IMR-90 (cell line): ENCODE results near the gene PPARD. TPM values are rescaled to one million over a fixed set of nuclear protein-coding genes. Genes with fewer than 3 reads are reported as not detected.

ENCODE experiments used
- ATAC-seq: fragments of 200-7000 bp; cut with Tn5 transposase; 2 replicates; pipeline ENCODE4 v1.9.1; 2020; ENCODE audit warnings: low read depth, mild to moderate bottlenecking, moderate library complexity
- BruUV-seq: library from RNA; stranded (reverse); fragments of 400-500 nt; replicated peaks from 2 replicates; lab custom pipeline; 2021; lab: Mats Ljungman, UMichigan
- CTCF ChIA-PET: fragments of 300-600 bp; formaldehyde crosslinking; extraction: SDS; loops from one replicate; lab custom pipeline; 2021; ENCODE audit warnings: antibody characterized with exemption; lab: Yijun Ruan, JAX
- POLR2A ChIA-PET: fragments of 300-600 bp; sonication (Branson Sonifier 250); formaldehyde crosslinking; loops from one replicate; lab custom pipeline; 2022; ENCODE audit warnings: antibody characterized with exemption; ENCODE audit not compliant: unreplicated experiment; lab: Charles Lee
- DNase-seq: peaks from one replicate; pipeline ENCODE4 v3.0.0; 2013
- H2AFZ ChIP-seq: replicated peaks from 2 replicates; pipeline ENCODE3; 2013; ENCODE audit warnings: low read length, mild to moderate bottlenecking; ENCODE audit not compliant: poor library complexity
- H2AK5ac ChIP-seq: 2 replicates; pipeline ENCODE4 v1.6.1; 2013; ENCODE audit warnings: low read depth, low read length, inconsistent platforms
- H2AK9ac ChIP-seq: replicated peaks from 2 replicates; pipeline ENCODE3; 2013; ENCODE audit warnings: mild to moderate bottlenecking, low read depth, low read length, moderate library complexity; ENCODE audit not compliant: poor library complexity
- H2BK120ac ChIP-seq: 2 replicates; pipeline ENCODE4 v1.6.1; 2013; ENCODE audit warnings: low read depth, low read length, inconsistent platforms
- H2BK15ac ChIP-seq: 3 replicates; pipeline ENCODE4 v1.6.1; 2013; ENCODE audit warnings: low read depth, low read length, inconsistent platforms
- H2BK20ac ChIP-seq: 2 replicates; pipeline ENCODE4 v1.6.1; 2013; ENCODE audit warnings: low read depth, mild to moderate bottlenecking, inconsistent platforms, low read length, moderate library complexity
- H2BK5ac ChIP-seq: 2 replicates; pipeline ENCODE4 v1.6.1; 2013; ENCODE audit warnings: mild to moderate bottlenecking, low read depth, low read length, inconsistent platforms; ENCODE audit not compliant: poor library complexity, severe bottlenecking
- H3K14ac ChIP-seq: replicated peaks from 2 replicates; pipeline ENCODE4 v1.6.1; 2013; ENCODE audit warnings: low read depth, low read length, inconsistent platforms
- H3K18ac ChIP-seq: 2 replicates; pipeline ENCODE4 v1.6.1; 2013; ENCODE audit warnings: low read depth, low read length, control low read depth
- H3K23ac ChIP-seq: 2 replicates; pipeline ENCODE4 v1.6.1; 2013; ENCODE audit warnings: low read depth, low read length, inconsistent platforms
- H3K27ac ChIP-seq: 2 replicates; pipeline ENCODE4 v1.5.1; 2013; ENCODE audit warnings: mild to moderate bottlenecking, control low read depth, low read length; ENCODE audit not compliant: insufficient read depth
- H3K27me3 ChIP-seq: 2 replicates; pipeline ENCODE4 v1.6.1; 2013; ENCODE audit warnings: low read length; ENCODE audit not compliant: control insufficient read depth, insufficient read depth
- H3K36me3 ChIP-seq: 2 replicates; pipeline ENCODE4 v1.6.1; 2013; ENCODE audit warnings: low read length, mixed read lengths; ENCODE audit not compliant: control insufficient read depth, insufficient read depth
- H3K4ac ChIP-seq: 2 replicates; pipeline ENCODE4 v1.6.1; 2013; ENCODE audit warnings: low read depth, low read length, inconsistent platforms
- H3K4me1 ChIP-seq: 2 replicates; pipeline ENCODE4 v1.6.1; 2013; ENCODE audit warnings: low read length, mixed read lengths; ENCODE audit not compliant: control insufficient read depth, insufficient read depth
- H3K4me2 ChIP-seq: 2 replicates; pipeline ENCODE4 v1.6.1; 2013; ENCODE audit warnings: low read depth, mild to moderate bottlenecking, control low read depth, low read length, moderate library complexity
- H3K4me3 ChIP-seq: 2 replicates; pipeline ENCODE4 v1.5.1; 2013; ENCODE audit warnings: low read depth, mild to moderate bottlenecking, control low read depth, low read length, moderate library complexity; ENCODE audit not compliant: insufficient read depth
- H3K56ac ChIP-seq: 2 replicates; pipeline ENCODE4 v1.6.1; 2013; ENCODE audit warnings: low read length, inconsistent platforms; ENCODE audit not compliant: insufficient read depth; ENCODE audit errors: extremely low read depth
- H3K79me1 ChIP-seq, 2 experiments: 2 replicates each; pipeline ENCODE4 v1.6.1; 2013; ENCODE audit warnings: low read length in 2 of 2, inconsistent platforms in 1 of 2, low read depth in 1 of 2
- H3K9ac ChIP-seq: 2 replicates; pipeline ENCODE4 v1.6.1; 2013; ENCODE audit warnings: low read depth, low read length, control low read depth
- H3K9me1 ChIP-seq: 2 replicates; pipeline ENCODE4 v1.6.1; 2013; ENCODE audit warnings: low read length, inconsistent platforms; ENCODE audit not compliant: insufficient read depth
- H3K9me3 ChIP-seq: 2 replicates; pipeline ENCODE4 v1.6.1; 2013; ENCODE audit warnings: low read length; ENCODE audit not compliant: control insufficient read depth, insufficient read depth
- H4K20me1 ChIP-seq: 2 replicates; pipeline ENCODE4 v1.6.1; 2013; ENCODE audit warnings: low read length, inconsistent platforms; ENCODE audit not compliant: insufficient read depth
- H4K5ac ChIP-seq: 2 replicates; pipeline ENCODE4 v1.6.1; 2013; ENCODE audit warnings: mild to moderate bottlenecking, low read depth, low read length, control low read depth
- H4K8ac ChIP-seq, 2 experiments: 2 replicates each; pipeline ENCODE4 v1.6.1; 2013; ENCODE audit warnings: low read depth in 2 of 2, low read length in 2 of 2, control low read depth in 1 of 2, inconsistent platforms in 1 of 2
- H4K91ac ChIP-seq: 2 replicates; pipeline ENCODE4 v1.6.1; 2013; ENCODE audit warnings: low read depth, low read length, inconsistent platforms; ENCODE audit not compliant: insufficient read depth
- BHLHE40 ChIP-seq: fragments of 150-350 bp; IDR thresholded peaks from 2 replicates; pipeline ENCODE4 v1.6.1; 2016; ENCODE audit warnings: mild to moderate bottlenecking, low read depth, low read length
- CEBPB ChIP-seq: IDR thresholded peaks from 2 replicates; pipeline ENCODE4 v1.6.1; 2012; ENCODE audit warnings: low read depth, low read length, improper control_type of control experiment
- CHD1 ChIP-seq: IDR thresholded peaks from 2 replicates; pipeline ENCODE4 v1.6.1; 2012; ENCODE audit warnings: low read depth, low read length, improper control_type of control experiment
- FOS ChIP-seq: fragments of 150-350 bp; IDR thresholded peaks from 2 replicates; pipeline ENCODE4 v1.6.1; 2016; ENCODE audit warnings: low read depth, low read length
- MAFK ChIP-seq: IDR thresholded peaks from 2 replicates; pipeline ENCODE4 v1.6.1; 2012; ENCODE audit warnings: low read depth, low read length, improper control_type of control experiment
- MXI1 ChIP-seq: IDR thresholded peaks from 2 replicates; pipeline ENCODE4 v1.6.1; 2012; ENCODE audit warnings: low read depth, mild to moderate bottlenecking, low read length, moderate library complexity, borderline replicate concordance
- NFE2L2 ChIP-seq: fragments of 150-350 bp; IDR thresholded peaks from 2 replicates; pipeline ENCODE4 v1.6.1; 2016; ENCODE audit warnings: low read depth, mild to moderate bottlenecking, low read length
- POLR2A ChIP-seq: IDR thresholded peaks from 2 replicates; pipeline ENCODE4 v1.6.1; 2012; ENCODE audit warnings: mild to moderate bottlenecking, low read depth, low read length
- RAD21 ChIP-seq: IDR thresholded peaks from 2 replicates; pipeline ENCODE4 v1.6.1; 2012; ENCODE audit warnings: low read length, improper control_type of control experiment
- RCOR1 ChIP-seq: IDR thresholded peaks from 2 replicates; pipeline ENCODE4 v1.6.1; 2012; ENCODE audit warnings: mild to moderate bottlenecking, low read length, improper control_type of control experiment; ENCODE audit not compliant: insufficient replicate concordance
- RFX5 ChIP-seq: IDR thresholded peaks from 2 replicates; pipeline ENCODE4 v1.8.0; 2012; ENCODE audit warnings: low read depth, mild to moderate bottlenecking, low read length, moderate library complexity
- SMC3 ChIP-seq: fragments of 150-350 bp; IDR thresholded peaks from 2 replicates; pipeline ENCODE4 v1.6.1; 2016; ENCODE audit warnings: low read depth, mild to moderate bottlenecking, antibody characterized with exemption, low read length, moderate library complexity
- WGBS, 2 experiments: methylation state at CpG; one replicate each; pipeline versions ENCODE4 v1.1.5 to v1.1.7; 2013; ENCODE audit warnings: missing lambda C conversion rate in 2 of 2; ENCODE audit not compliant: insufficient read length in 1 of 2; ENCODE audit errors: extremely low coverage in 2 of 2; 5-methylcytosine and 5-hydroxymethylcytosine counted together
- dilution Hi-C: fragments of 300-500 bp; cut with HindIII; formaldehyde crosslinking; loops from one replicate; pipeline ENCODE4 v1.14.3; 2018; ENCODE audit warnings: low sequenced_read_pairs; ENCODE audit not compliant: unreplicated experiment
- in situ Hi-C: fragments of 300-500 bp; cut with MboI; formaldehyde crosslinking; loops from 3 replicates; pipeline ENCODE4 v1.14.3; 2019; ENCODE audit warnings: low sequenced_read_pairs, inconsistent platforms, mixed read lengths
- intact Hi-C: fragments of 100-400 bp; cut with micrococcal nuclease; formaldehyde crosslinking; loops from 2 replicates; pipeline ENCODE4 v1.10.0; 2022
- polyA plus RNA-seq, 3 experiments: library from polyadenylated mRNA; depleted of rRNA; stranded (reverse); fragments of >200 nt; gene quantifications; 2 replicates each; pipeline ENCODE4 v1.2.3, GENCODE V29; 2012; ENCODE audit warnings: low replicate concordance in 1 of 3
- total RNA-seq: library from RNA; depleted of rRNA; stranded (reverse); fragments of >200 nt; gene quantifications from 2 replicates; pipeline ENCODE4 v1.2.3, GENCODE V29; 2012
- TF ChIP-seq, protein P1 (sequence below): fragments of 150-350 bp; IDR thresholded peaks from 2 replicates; pipeline ENCODE4 v1.6.1; 2017; ENCODE audit warnings: mild to moderate bottlenecking, antibody characterized with exemption, low read length, low read depth
- TF ChIP-seq, protein P2 (sequence below): fragments of 150-350 bp; IDR thresholded peaks from 2 replicates; pipeline ENCODE4 v1.6.1; 2016; ENCODE audit warnings: low read depth, mild to moderate bottlenecking, low read length, moderate library complexity, borderline replicate concordance

PPARD gene
- total and polyA plus RNA-seq, 2 of the 4 experiments (the other 2 are of a cell fraction): 10.4 to 69.0 TPM

DNA sequence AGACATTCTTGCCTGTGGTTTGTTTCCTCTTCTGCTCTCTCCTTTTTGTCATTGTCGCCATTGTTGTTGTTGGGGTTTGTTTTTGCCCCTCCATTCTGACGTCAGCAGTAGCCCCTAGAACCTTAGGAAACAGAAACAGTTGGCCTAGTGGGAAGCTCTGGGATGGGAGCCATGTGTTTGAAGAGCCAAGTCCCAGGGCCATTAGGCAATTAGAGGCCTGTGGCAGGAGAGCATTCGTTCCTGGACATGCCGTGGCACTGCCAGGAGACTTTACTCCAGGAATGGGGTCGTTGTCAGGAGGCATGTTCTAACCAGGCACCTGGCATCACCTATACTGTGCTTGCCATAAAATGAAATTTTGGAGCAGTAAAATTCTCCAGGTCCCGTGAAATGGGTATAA is 39.7 kb downstream of the PPARD start:
- dilution Hi-C loops: no loop called here
- ATAC-seq: no peak
- Histone ChIP-seq H4K8ac (peak overlapping the region in 1 of 2 experiments; percentile 38; a peak in 1 of 4 replicates), H3K27me3 (no peaks in the 10 kb centered on the region), H3K27ac (no peak overlapping the region), H2AFZ (no peak overlapping the region), H2BK20ac (peak overlapping the region; percentile 69), H3K9ac (no peak overlapping the region), H2BK120ac (0 out of 2 replicates have a peak overlapping the region, but pooled peaks have one; percentile 86), H3K56ac (no peak overlapping the region), H2AK5ac (peak overlapping the region; percentile 53; the same call in 1 of the 2 replicates), H4K91ac (peak overlapping the region; percentile 44), H3K4me3 (no peak overlapping the region), H3K4me1 (peaks cover 30% of the 10 kb centered on the region), H3K79me1 (peaks cover 47 to 72% of the 10 kb centered on the region in 2 experiments), H3K4ac (peak overlapping the region; percentile 33), H3K4me2 (no peak overlapping the region), H3K9me1 (peaks cover 39% of the 10 kb centered on the region), H2AK9ac (no peak overlapping the region), H3K36me3 (peaks cover 2% of the 10 kb centered on the region), H4K5ac (peak overlapping the region; percentile 32; the same call in 1 of the 2 replicates), H2BK15ac (peak overlapping the region; percentile 68; the same call in 2 of the 3 replicates), H4K20me1 (peaks cover 15% of the 10 kb centered on the region), H3K14ac (peak overlapping the region; percentile 73; the same call in 1 of the 2 replicates), H2BK5ac (peak overlapping the region; percentile 76), H3K18ac (0 out of 2 replicates have a peak overlapping the region, but pooled peaks have one; percentile 12), H3K9me3 (no peaks in the 10 kb centered on the region), H3K23ac (peak overlapping the region; percentile 73; the same call in 1 of the 2 replicates)
- no TSS peak for BruUV-seq
- POLR2A ChIA-PET: no interaction called here
- in situ Hi-C loops: no loop called here
- no CpG with 5 or more reads among the region's 6 CpGs for WGBS, 2 experiments
- no peak for DNase-seq
- TF ChIP-seq FOS (no peak), NFE2L2 (no peak), POLR2A (no peak), CHD1 (no peak), RAD21 (no peak), MXI1 (no peak), RFX5 (no peak), RCOR1 (no peak), MAFK (no peak), SMC3 (no peak), CEBPB (no peak), BHLHE40 (no peak)
- TF ChIP-seq, protein P1, sequence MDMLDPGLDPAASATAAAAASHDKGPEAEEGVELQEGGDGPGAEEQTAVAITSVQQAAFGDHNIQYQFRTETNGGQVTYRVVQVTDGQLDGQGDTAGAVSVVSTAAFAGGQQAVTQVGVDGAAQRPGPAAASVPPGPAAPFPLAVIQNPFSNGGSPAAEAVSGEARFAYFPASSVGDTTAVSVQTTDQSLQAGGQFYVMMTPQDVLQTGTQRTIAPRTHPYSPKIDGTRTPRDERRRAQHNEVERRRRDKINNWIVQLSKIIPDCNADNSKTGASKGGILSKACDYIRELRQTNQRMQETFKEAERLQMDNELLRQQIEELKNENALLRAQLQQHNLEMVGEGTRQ: no peak
- TF ChIP-seq, protein P2, sequence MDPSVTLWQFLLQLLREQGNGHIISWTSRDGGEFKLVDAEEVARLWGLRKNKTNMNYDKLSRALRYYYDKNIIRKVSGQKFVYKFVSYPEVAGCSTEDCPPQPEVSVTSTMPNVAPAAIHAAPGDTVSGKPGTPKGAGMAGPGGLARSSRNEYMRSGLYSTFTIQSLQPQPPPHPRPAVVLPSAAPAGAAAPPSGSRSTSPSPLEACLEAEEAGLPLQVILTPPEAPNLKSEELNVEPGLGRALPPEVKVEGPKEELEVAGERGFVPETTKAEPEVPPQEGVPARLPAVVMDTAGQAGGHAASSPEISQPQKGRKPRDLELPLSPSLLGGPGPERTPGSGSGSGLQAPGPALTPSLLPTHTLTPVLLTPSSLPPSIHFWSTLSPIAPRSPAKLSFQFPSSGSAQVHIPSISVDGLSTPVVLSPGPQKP: no peak
- CTCF ChIA-PET: no interaction called here
- intact Hi-C loops: no loop called here
